Measurements from ENCODE around the gene TSEN15.
"Not testable (repeated sequence)": the region's sequence is repeated elsewhere in the genome, so short reads cannot be mapped to it uniquely, and the experiment has no call there.

Gene TSEN15

GRCh38 chr1:184059887-184060286, 8.4 kb downstream of the TSEN15 start:
- DNase-seq: no peak

GRCh38 chr1:184060316-184060715, 8.8 kb downstream of the TSEN15 start:
- no peak for DNase-seq

GRCh38 chr1:184061396-184062003, 10.0 kb downstream of the TSEN15 start:
- DNase-seq: no peak

- no peak for DNase-seq
Observed at GRCh38 chr1:184062640-184063286, 11.2 kb downstream of the TSEN15 start.

GRCh38 chr1:184065559-184065958, 14.0 kb downstream of the TSEN15 start:
- DNase-seq: no peak

GRCh38 chr1:184068354-184068753, 16.8 kb downstream of the TSEN15 start:
- no peak for DNase-seq

- DNase-seq: no peak
Observed at GRCh38 chr1:184069675-184070074, 18.1 kb downstream of the TSEN15 start.

- DNase-seq: no peak
Observed at GRCh38 chr1:184072376-184072775, 20.8 kb downstream of the TSEN15 start.

GRCh38 chr1:184074383-184074782, 22.9 kb downstream of the TSEN15 start:
- no peak for DNase-seq

- peak; percentile 9 for DNase-seq
Observed at GRCh38 chr1:184075055-184076029, 23.8 kb downstream of the TSEN15 start.

GRCh38 chr1:184078564-184079249, 27.2 kb downstream of the TSEN15 start:
- peak; percentile 6 for DNase-seq

- DNase-seq: no peak
Observed at GRCh38 chr1:184080309-184080708, 28.8 kb downstream of the TSEN15 start.

- DNase-seq: no peak
Observed at GRCh38 chr1:184082541-184083415, 31.2 kb downstream of the TSEN15 start.

- no peak for DNase-seq
Observed at GRCh38 chr1:184085667-184086066, 34.1 kb downstream of the TSEN15 start.

GRCh38 chr1:184088037-184088436, 36.5 kb downstream of the TSEN15 start:
- no peak for DNase-seq

GRCh38 chr1:184093071-184093470, 41.5 kb downstream of the TSEN15 start:
- no peak for DNase-seq

- no peak for DNase-seq
Observed at GRCh38 chr1:184096005-184096404, 44.5 kb downstream of the TSEN15 start.

- DNase-seq: not testable (repeated sequence)
Observed at GRCh38 chr1:184096580-184096979, 45.0 kb downstream of the TSEN15 start.

GRCh38 chr1:184101141-184101540, 49.6 kb downstream of the TSEN15 start:
- no peak for DNase-seq

- DNase-seq: no peak
Observed at GRCh38 chr1:184101571-184101970, 50.0 kb downstream of the TSEN15 start.

GRCh38 chr1:184110272-184111204, 59.0 kb downstream of the TSEN15 start:
- DNase-seq: no peak
